ENCODE results near the gene RARB.

Gene RARB

DNA sequence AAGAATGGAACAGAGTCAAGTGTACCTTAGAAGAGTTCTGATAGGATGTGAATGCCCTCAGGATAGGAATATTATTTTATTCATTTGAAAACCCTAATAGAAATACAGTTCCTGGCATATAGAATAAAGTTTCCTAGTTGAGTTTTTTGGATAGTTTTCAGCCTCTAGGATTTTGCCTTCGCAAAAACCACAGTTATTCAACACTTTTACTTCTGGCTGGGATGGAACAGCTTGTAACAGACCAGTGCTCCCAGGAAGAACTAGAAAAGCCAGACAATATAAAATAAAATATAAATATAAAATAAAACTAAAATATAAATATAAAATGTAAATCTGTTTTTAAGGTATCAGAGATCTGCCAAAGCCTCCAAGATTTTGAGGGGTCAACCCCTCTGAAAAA, 27.5 kb upstream of the RARB start:
- Histone ChIP-seq H3K4me3 (ENCODE audit: low read depth, low read length) (no peak overlapping the region), H3K27me3 (ENCODE audit: control insufficient read depth, insufficient read depth, low read length) (no peaks in the 10 kb centered on the region), H3K36me3 (ENCODE audit: control insufficient read depth, insufficient read depth, low read length) (no peaks in the 10 kb centered on the region), H3K27ac (ENCODE audit: low read depth, low read length) (no peak overlapping the region), H3K4me1 (ENCODE audit: control insufficient read depth, insufficient read depth, low read length) (no peaks in the 10 kb centered on the region; the same call in 1 of the 2 replicates), H3K9me3 (ENCODE audit: control insufficient read depth, insufficient read depth, low read depth, low read length) (no peaks in the 10 kb centered on the region), H3K9ac (ENCODE audit: low read length) (no peak overlapping the region)

GRCh38 chr3:25403968-25404367, 24.1 kb upstream of the RARB start:
- no peaks in the 10 kb centered on the region for H3K9me3 ChIP-seq (ENCODE audit: control insufficient read depth, insufficient read depth, low read depth, low read length)
- no peak overlapping the region for H3K27ac ChIP-seq (ENCODE audit: low read depth, low read length)
- H3K4me3 ChIP-seq (ENCODE audit: low read depth, low read length) = no peak overlapping the region
- no peaks in the 10 kb centered on the region for H3K4me1 ChIP-seq (ENCODE audit: control insufficient read depth, insufficient read depth, low read length)
- no peak overlapping the region for H3K9ac ChIP-seq (ENCODE audit: low read length)
- no peaks in the 10 kb centered on the region for H3K27me3 ChIP-seq (ENCODE audit: control insufficient read depth, insufficient read depth, low read length)
- no peaks in the 10 kb centered on the region for H3K36me3 ChIP-seq (ENCODE audit: control insufficient read depth, insufficient read depth, low read length)

GRCh38 chr3:25404569-25404968, 23.5 kb upstream of the RARB start:
- H3K4me1 ChIP-seq (ENCODE audit: control insufficient read depth, insufficient read depth, low read length) = no peaks in the 10 kb centered on the region
- H3K27ac ChIP-seq (ENCODE audit: low read depth, low read length) = no peak overlapping the region
- H3K9me3 ChIP-seq (ENCODE audit: control insufficient read depth, insufficient read depth, low read depth, low read length) = no peaks in the 10 kb centered on the region
- no peaks in the 10 kb centered on the region for H3K27me3 ChIP-seq (ENCODE audit: control insufficient read depth, insufficient read depth, low read length)
- H3K36me3 ChIP-seq (ENCODE audit: control insufficient read depth, insufficient read depth, low read length) = no peaks in the 10 kb centered on the region
- H3K4me3 ChIP-seq (ENCODE audit: low read depth, low read length) = no peak overlapping the region
- H3K9ac ChIP-seq (ENCODE audit: low read length) = no peak overlapping the region

- Histone ChIP-seq H3K27me3 (ENCODE audit: control insufficient read depth, insufficient read depth, low read length) (no peaks in the 10 kb centered on the region), H3K36me3 (ENCODE audit: control insufficient read depth, insufficient read depth, low read length) (no peaks in the 10 kb centered on the region), H3K4me3 (ENCODE audit: low read depth, low read length) (no peak overlapping the region), H3K9me3 (ENCODE audit: control insufficient read depth, insufficient read depth, low read depth, low read length) (no peaks in the 10 kb centered on the region), H3K27ac (ENCODE audit: low read depth, low read length) (no peak overlapping the region), H3K4me1 (ENCODE audit: control insufficient read depth, insufficient read depth, low read length) (no peaks in the 10 kb centered on the region), H3K9ac (ENCODE audit: low read length) (no peak overlapping the region)
Observed at GRCh38 chr3:25405335-25405734, 22.7 kb upstream of the RARB start.

DNA sequence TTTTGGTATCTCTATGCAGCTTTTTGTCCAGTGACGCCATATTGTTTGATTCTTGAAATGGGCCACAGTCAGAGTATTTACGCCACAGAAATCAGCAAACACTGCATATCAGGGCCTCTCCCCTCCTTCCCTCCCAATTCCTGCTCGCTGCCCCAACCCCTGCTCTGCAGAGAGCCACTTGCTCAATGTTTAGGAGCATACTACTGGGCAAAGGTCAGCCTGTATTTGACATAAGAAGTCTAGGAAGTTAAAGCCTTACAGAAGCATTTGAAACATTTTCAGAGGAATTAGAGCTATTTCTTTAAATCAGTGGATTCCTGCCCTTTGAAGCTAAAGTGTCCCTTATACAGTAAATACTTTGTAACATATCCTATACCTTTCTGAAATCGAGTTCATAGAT, 17.4 kb upstream of the RARB start:
- no peaks in the 10 kb centered on the region for H3K4me1 ChIP-seq (ENCODE audit: control insufficient read depth, insufficient read depth, low read length)
- H3K27me3 ChIP-seq (ENCODE audit: control insufficient read depth, insufficient read depth, low read length) = no peaks in the 10 kb centered on the region
- no peak overlapping the region for H3K4me3 ChIP-seq (ENCODE audit: low read depth, low read length)
- H3K9ac ChIP-seq (ENCODE audit: low read length) = no peak overlapping the region
- H3K9me3 ChIP-seq (ENCODE audit: control insufficient read depth, insufficient read depth, low read depth, low read length) = peaks cover 4% of the 10 kb centered on the region; the same call in 1 of the 2 replicates
- H3K27ac ChIP-seq (ENCODE audit: low read depth, low read length) = no peak overlapping the region
- H3K36me3 ChIP-seq (ENCODE audit: control insufficient read depth, insufficient read depth, low read length) = no peaks in the 10 kb centered on the region

- Histone ChIP-seq H3K4me1 (ENCODE audit: control insufficient read depth, insufficient read depth, low read length) (no peaks in the 10 kb centered on the region), H3K36me3 (ENCODE audit: control insufficient read depth, insufficient read depth, low read length) (no peaks in the 10 kb centered on the region), H3K27me3 (ENCODE audit: control insufficient read depth, insufficient read depth, low read length) (no peaks in the 10 kb centered on the region), H3K4me3 (ENCODE audit: low read depth, low read length) (no peak overlapping the region), H3K9me3 (ENCODE audit: control insufficient read depth, insufficient read depth, low read depth, low read length) (peaks cover 17% of the 10 kb centered on the region), H3K9ac (ENCODE audit: low read length) (no peak overlapping the region), H3K27ac (ENCODE audit: low read depth, low read length) (no peak overlapping the region)
Observed at GRCh38 chr3:25412269-25412668, 15.8 kb upstream of the RARB start.

DNA sequence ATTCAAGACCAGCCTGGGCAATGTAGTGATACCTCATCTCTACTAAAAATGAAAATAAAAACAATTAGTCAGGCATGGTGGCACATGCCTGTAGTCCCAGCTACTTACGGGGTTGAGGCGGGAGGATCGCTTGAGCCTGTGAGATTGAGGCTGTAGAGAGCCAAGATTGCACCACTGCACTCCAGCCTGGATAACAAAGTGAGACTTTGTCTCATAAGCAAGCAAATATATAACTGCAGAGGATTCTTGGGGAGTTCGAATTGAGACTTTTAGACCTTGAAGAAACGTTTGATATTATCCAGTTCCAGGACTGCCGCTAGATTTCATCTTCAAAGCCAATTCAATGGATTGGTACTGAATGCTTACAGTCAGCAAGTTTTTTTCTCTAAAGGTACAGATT, 11.9 kb upstream of the RARB start:
- Histone ChIP-seq H3K27ac (ENCODE audit: low read depth, low read length) (no peak overlapping the region), H3K9ac (ENCODE audit: low read length) (no peak overlapping the region), H3K36me3 (ENCODE audit: control insufficient read depth, insufficient read depth, low read length) (no peaks in the 10 kb centered on the region), H3K9me3 (ENCODE audit: control insufficient read depth, insufficient read depth, low read depth, low read length) (peaks cover 32% of the 10 kb centered on the region), H3K4me3 (ENCODE audit: low read depth, low read length) (no peak overlapping the region), H3K4me1 (ENCODE audit: control insufficient read depth, insufficient read depth, low read length) (peaks cover 22% of the 10 kb centered on the region), H3K27me3 (ENCODE audit: control insufficient read depth, insufficient read depth, low read length) (no peaks in the 10 kb centered on the region)

GRCh38 chr3:25418596-25418995, 9.5 kb upstream of the RARB start:
- peaks cover 24% of the 10 kb centered on the region for H3K4me1 ChIP-seq (ENCODE audit: control insufficient read depth, insufficient read depth, low read length)
- no peak overlapping the region for H3K27ac ChIP-seq (ENCODE audit: low read depth, low read length)
- H3K9ac ChIP-seq (ENCODE audit: low read length) = no peak overlapping the region
- H3K27me3 ChIP-seq (ENCODE audit: control insufficient read depth, insufficient read depth, low read length) = no peaks in the 10 kb centered on the region
- H3K4me3 ChIP-seq (ENCODE audit: low read depth, low read length) = no peak overlapping the region
- H3K36me3 ChIP-seq (ENCODE audit: control insufficient read depth, insufficient read depth, low read length) = no peaks in the 10 kb centered on the region
- H3K9me3 ChIP-seq (ENCODE audit: control insufficient read depth, insufficient read depth, low read depth, low read length) = peaks cover 32% of the 10 kb centered on the region

DNA sequence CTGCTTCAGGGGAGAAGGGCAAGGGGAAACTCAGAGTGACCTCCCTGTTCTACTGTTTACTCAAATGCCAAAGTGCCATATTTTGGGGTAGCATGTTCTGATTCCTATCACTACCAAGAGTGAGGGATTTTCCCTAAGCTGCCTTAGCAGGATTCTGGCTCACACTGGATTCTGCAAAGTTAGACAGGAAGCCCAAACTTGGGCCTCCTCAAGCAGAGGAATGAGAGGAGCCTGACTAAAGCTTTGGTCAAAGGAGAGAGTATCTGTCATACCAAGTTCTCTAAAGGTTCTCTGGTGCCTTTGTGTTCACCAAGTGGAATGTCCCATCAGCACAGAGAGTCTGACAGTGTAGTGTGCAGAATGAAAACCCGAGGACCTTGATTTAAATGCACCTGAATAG, 8.8 kb upstream of the RARB start:
- Histone ChIP-seq H3K9ac (ENCODE audit: low read length) (no peak overlapping the region), H3K4me1 (ENCODE audit: control insufficient read depth, insufficient read depth, low read length) (peaks cover 30% of the 10 kb centered on the region), H3K27me3 (ENCODE audit: control insufficient read depth, insufficient read depth, low read length) (no peaks in the 10 kb centered on the region), H3K9me3 (ENCODE audit: control insufficient read depth, insufficient read depth, low read depth, low read length) (peaks cover 32% of the 10 kb centered on the region), H3K4me3 (ENCODE audit: low read depth, low read length) (no peak overlapping the region), H3K36me3 (ENCODE audit: control insufficient read depth, insufficient read depth, low read length) (no peaks in the 10 kb centered on the region), H3K27ac (ENCODE audit: low read depth, low read length) (peak overlapping the region; percentile 75; the same call in 1 of the 2 replicates)

DNA sequence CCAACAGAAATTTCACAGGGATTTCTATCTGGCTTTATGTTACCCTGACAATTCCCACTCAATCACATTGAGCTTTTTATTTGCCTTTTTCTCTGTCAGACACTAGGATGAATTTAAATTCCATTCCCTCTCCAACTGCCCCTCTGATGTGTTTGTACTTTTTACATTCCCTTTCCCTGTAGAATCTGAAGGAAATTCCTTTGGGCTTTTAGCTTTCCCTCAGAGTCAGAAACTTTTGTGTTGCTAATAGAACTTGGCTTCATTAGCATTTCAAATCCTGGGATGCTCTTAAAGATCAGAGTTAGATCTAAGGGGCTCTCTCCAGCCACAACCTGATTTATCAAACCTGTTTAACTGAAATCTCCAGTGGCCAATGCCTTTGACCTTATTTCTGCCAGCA, 7.9 kb upstream of the RARB start:
- Histone ChIP-seq H3K4me3 (ENCODE audit: low read depth, low read length) (no peak overlapping the region; the same call in 1 of the 2 replicates), H3K9me3 (ENCODE audit: control insufficient read depth, insufficient read depth, low read depth, low read length) (peaks cover 32% of the 10 kb centered on the region), H3K9ac (ENCODE audit: low read length) (peak overlapping the region; percentile 45), H3K27ac (ENCODE audit: low read depth, low read length) (peak overlapping the region; percentile 75), H3K4me1 (ENCODE audit: control insufficient read depth, insufficient read depth, low read length) (peaks cover 36% of the 10 kb centered on the region), H3K36me3 (ENCODE audit: control insufficient read depth, insufficient read depth, low read length) (no peaks in the 10 kb centered on the region), H3K27me3 (ENCODE audit: control insufficient read depth, insufficient read depth, low read length) (no peaks in the 10 kb centered on the region)

DNA sequence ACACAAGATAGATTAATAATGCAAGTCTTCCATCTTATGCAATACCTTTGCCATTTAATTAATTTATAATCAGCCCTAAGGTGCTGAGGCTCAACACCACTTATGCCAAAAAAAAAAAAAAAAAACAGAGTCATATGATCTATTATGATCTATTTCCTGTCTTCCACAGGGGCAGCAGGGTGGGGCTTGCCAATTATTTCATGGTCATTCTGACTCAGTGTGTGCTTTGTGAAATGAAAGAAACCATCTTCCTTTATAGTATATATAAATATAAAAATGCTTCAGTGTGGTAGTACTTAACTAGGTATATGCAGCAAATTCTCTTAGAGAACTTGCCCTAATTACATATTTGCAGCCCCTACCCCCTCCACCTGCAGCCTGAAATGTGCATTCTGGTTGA, 7.2 kb upstream of the RARB start:
- Histone ChIP-seq H3K27me3 (ENCODE audit: control insufficient read depth, insufficient read depth, low read length) (no peaks in the 10 kb centered on the region), H3K4me3 (ENCODE audit: low read depth, low read length) (no peak overlapping the region), H3K27ac (ENCODE audit: low read depth, low read length) (no peak overlapping the region), H3K4me1 (ENCODE audit: control insufficient read depth, insufficient read depth, low read length) (peaks cover 40% of the 10 kb centered on the region), H3K36me3 (ENCODE audit: control insufficient read depth, insufficient read depth, low read length) (no peaks in the 10 kb centered on the region), H3K9ac (ENCODE audit: low read length) (no peak overlapping the region), H3K9me3 (ENCODE audit: control insufficient read depth, insufficient read depth, low read depth, low read length) (peaks cover 27% of the 10 kb centered on the region)

- H3K27me3 ChIP-seq (ENCODE audit: control insufficient read depth, insufficient read depth, low read length) = no peaks in the 10 kb centered on the region
- H3K36me3 ChIP-seq (ENCODE audit: control insufficient read depth, insufficient read depth, low read length) = no peaks in the 10 kb centered on the region
- no peak overlapping the region for H3K4me3 ChIP-seq (ENCODE audit: low read depth, low read length)
- peaks cover 49% of the 10 kb centered on the region for H3K4me1 ChIP-seq (ENCODE audit: control insufficient read depth, insufficient read depth, low read length)
- H3K27ac ChIP-seq (ENCODE audit: low read depth, low read length) = no peak overlapping the region
- peaks cover 19% of the 10 kb centered on the region for H3K9me3 ChIP-seq (ENCODE audit: control insufficient read depth, insufficient read depth, low read depth, low read length)
- H3K9ac ChIP-seq (ENCODE audit: low read length) = no peak overlapping the region
Observed at GRCh38 chr3:25421747-25422146, 6.3 kb upstream of the RARB start.
